Mucosa of stomach (tissue), 1 donor: ENCODE measurements around the gene RDH11.

Experiments used
- H3K27me3 ChIP-seq: one replicate; pipeline ENCODE4 v1.7.0; 2013; ENCODE audit warnings: mild to moderate bottlenecking, low read length; ENCODE audit not compliant: control insufficient read depth, insufficient read depth
- H3K36me3 ChIP-seq: one replicate; pipeline ENCODE4 v1.7.0; 2013; ENCODE audit warnings: low read length; ENCODE audit not compliant: control insufficient read depth, insufficient read depth
- H3K4me1 ChIP-seq: one replicate; pipeline ENCODE4 v1.7.0; 2013; ENCODE audit warnings: mild to moderate bottlenecking, low read length; ENCODE audit not compliant: control insufficient read depth, insufficient read depth
- H3K4me3 ChIP-seq: one replicate; pipeline ENCODE4 v1.7.0; 2013; ENCODE audit warnings: low read length
- H3K9ac ChIP-seq: one replicate; pipeline ENCODE4 v1.7.0; 2013; ENCODE audit warnings: mild to moderate bottlenecking, low read length, moderate library complexity
- H3K9me3 ChIP-seq: one replicate; pipeline ENCODE4 v1.7.0; 2013; ENCODE audit warnings: mild to moderate bottlenecking, low read length, moderate library complexity; ENCODE audit not compliant: control insufficient read depth
- donor health status: Pancreatic carcinoma.

RDH11 gene

DNA sequence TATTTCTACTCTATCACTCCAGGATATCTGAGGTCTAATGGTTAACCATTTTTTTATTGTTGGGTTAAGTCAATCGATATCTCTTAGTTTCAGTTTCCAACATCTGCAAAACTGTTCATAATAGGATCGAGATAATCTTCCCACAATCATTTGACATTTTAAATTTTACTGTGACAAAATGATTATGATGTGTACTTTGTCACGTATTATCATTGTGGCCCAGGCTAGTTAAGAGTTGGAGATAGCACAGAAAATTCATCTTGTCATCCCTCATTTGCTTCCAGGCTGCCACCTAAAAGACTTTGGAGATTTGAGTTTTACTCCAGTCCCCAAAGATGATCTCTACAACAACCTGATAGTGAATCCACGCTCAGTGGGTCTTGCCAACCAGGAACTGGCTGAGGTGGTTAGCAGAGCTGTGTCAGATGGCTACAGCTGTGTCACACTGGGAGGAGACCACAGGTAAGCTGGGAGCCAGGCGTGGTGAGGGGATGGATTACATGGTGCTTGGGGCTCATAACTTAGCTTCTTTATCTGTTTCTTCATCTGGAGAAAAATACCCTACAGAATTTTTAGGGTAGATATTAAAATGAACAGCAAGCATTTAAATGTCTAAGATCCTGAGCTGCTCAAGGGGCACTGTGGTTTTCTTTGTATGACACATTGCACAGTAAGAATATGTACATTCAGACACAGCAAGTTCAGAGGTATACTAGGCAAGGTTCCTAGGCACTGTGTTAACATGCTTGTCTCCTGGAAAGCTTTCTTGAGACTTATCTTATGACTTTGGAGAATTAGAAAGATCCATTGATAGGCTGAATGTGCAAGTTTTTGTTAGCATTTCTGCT, 53.4 kb downstream of the RDH11 start:
- Histone ChIP-seq H3K9me3 (no peaks in the 10 kb centered on the region), H3K27me3 (no peaks in the 10 kb centered on the region), H3K9ac (no peak overlapping the region), H3K4me3 (no peak overlapping the region), H3K36me3 (no peaks in the 10 kb centered on the region), H3K4me1 (no peaks in the 10 kb centered on the region)

DNA sequence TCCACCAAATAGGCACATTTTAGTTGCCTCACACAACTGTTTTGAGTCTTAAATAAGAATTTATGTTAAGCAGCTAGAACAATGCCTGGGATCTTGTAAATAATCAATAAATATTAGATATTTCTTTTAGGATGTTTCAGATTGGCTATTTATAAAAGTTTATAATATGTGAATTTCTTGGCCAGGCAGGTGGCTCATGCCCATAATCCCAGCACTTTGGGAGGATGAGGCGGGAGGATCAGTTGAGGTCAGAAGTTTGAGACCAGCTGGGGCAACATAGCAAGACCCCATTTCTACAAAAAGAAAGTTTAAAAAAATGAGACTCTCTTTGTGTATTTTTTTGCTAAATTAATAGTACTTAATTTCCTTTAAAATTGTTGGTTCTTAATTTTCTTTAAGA, 54.1 kb downstream of the RDH11 start:
- no peaks in the 10 kb centered on the region for H3K36me3 ChIP-seq
- H3K4me3 ChIP-seq: no peak overlapping the region
- H3K9me3 ChIP-seq: no peaks in the 10 kb centered on the region
- H3K27me3 ChIP-seq: no peaks in the 10 kb centered on the region
- no peaks in the 10 kb centered on the region for H3K4me1 ChIP-seq
- no peak overlapping the region for H3K9ac ChIP-seq

DNA sequence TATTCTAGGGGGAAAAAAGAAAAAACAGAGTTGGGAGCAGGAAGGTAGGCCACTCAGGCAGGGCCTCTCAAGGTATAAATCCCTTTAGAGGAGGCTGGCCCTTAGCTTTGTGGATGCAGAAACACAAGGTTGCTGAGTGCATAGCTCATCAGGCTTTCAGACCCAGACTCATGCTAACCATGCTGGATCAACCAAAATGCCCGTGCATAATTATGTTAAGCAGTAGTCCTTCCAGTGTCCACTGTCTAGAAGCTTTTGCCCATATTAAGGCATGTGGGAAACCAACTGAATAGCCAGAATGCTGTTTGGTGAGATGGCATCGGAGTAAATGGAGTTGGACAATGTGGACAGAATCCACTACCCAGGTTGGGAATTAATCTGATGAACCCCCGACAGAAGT, 56.9 kb downstream of the RDH11 start:
- no peak overlapping the region for H3K4me3 ChIP-seq
- no peak overlapping the region for H3K9ac ChIP-seq
- H3K9me3 ChIP-seq: no peaks in the 10 kb centered on the region
- H3K27me3 ChIP-seq: peaks cover 4% of the 10 kb centered on the region
- H3K36me3 ChIP-seq: no peaks in the 10 kb centered on the region
- no peaks in the 10 kb centered on the region for H3K4me1 ChIP-seq

- Histone ChIP-seq H3K4me1 (no peaks in the 10 kb centered on the region), H3K4me3 (no peak overlapping the region), H3K36me3 (no peaks in the 10 kb centered on the region), H3K9me3 (no peaks in the 10 kb centered on the region), H3K9ac (no peak overlapping the region), H3K27me3 (peaks cover 4% of the 10 kb centered on the region)
Observed at GRCh38 chr14:67636361-67636919, 59.1 kb downstream of the RDH11 start.

GRCh38 chr14:67633451-67634147, 62.0 kb downstream of the RDH11 start:
- no peak overlapping the region for H3K9ac ChIP-seq
- H3K36me3 ChIP-seq: no peaks in the 10 kb centered on the region
- H3K4me3 ChIP-seq: no peak overlapping the region
- H3K27me3 ChIP-seq: peaks cover 4% of the 10 kb centered on the region
- no peaks in the 10 kb centered on the region for H3K9me3 ChIP-seq
- no peaks in the 10 kb centered on the region for H3K4me1 ChIP-seq

DNA sequence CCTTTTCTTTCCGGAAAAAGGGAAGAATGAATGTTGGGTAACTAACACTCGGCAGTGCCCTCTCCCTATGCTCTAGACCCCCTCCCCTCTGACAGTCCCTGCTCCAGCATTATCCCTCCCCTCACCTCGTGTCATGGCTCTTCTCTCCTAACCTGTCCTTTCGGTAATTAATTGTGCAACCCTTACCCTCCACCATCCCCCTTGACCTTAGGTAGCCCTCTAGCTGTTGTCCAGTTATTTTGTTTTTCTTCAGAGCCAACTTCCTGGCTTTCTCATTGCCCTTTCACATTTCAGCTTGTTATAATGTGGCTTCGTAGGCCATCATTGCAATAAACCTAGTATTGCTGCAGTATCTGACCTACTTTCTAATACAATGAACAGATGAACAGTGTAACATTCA, 64.6 kb downstream of the RDH11 start:
- no peaks in the 10 kb centered on the region for H3K36me3 ChIP-seq
- H3K9ac ChIP-seq: no peak overlapping the region
- peaks cover 4% of the 10 kb centered on the region for H3K27me3 ChIP-seq
- H3K4me1 ChIP-seq: no peaks in the 10 kb centered on the region
- H3K4me3 ChIP-seq: no peak overlapping the region
- no peaks in the 10 kb centered on the region for H3K9me3 ChIP-seq

- no peak overlapping the region for H3K9ac ChIP-seq
- H3K27me3 ChIP-seq: peaks cover 4% of the 10 kb centered on the region
- no peaks in the 10 kb centered on the region for H3K9me3 ChIP-seq
- H3K36me3 ChIP-seq: no peaks in the 10 kb centered on the region
- H3K4me1 ChIP-seq: no peaks in the 10 kb centered on the region
- no peak overlapping the region for H3K4me3 ChIP-seq
Observed at GRCh38 chr14:67630186-67630585, 65.4 kb downstream of the RDH11 start.

DNA sequence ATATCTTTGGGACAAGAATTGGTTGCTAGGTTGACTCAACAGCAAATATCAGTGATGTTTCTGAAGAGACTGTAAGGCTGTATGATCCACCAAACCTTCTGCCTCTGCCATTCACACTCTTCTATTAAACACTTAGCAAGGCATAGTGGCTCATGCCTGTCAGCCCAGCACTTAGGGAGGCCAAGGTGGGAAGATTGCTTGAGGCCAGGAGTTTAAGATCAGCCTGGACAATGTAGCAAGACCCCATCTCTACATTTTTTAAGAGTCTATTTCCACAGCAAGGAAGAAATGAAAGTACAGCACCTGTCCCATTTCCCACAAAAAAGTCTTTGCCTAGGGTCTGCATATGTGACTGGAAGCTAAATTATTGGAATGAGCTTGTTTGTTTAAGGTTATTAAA, 68.0 kb downstream of the RDH11 start:
- H3K9ac ChIP-seq: no peak overlapping the region
- H3K4me1 ChIP-seq: no peaks in the 10 kb centered on the region
- H3K4me3 ChIP-seq: no peak overlapping the region
- H3K9me3 ChIP-seq: no peaks in the 10 kb centered on the region
- no peaks in the 10 kb centered on the region for H3K27me3 ChIP-seq
- H3K36me3 ChIP-seq: no peaks in the 10 kb centered on the region
